Thoracic aorta (tissue), 2 donors: ENCODE data around the gene CORIN. TPM values are rescaled to one million over a fixed set of nuclear protein-coding genes. Genes with fewer than 3 reads are reported as not detected.

Source experiments
- ATAC-seq: fragments of 150-250 bp; one replicate; pipeline ENCODE4 v1.8.0; 2017; ENCODE audit warnings: low read depth; ENCODE audit not compliant: insufficient number of reproducible peaks, low FRiP score
- DNase-seq: peaks from one replicate; pipeline ENCODE4 v3.0.0-alpha.2; 2020; ENCODE audit warnings: low spot score
- H3K27ac ChIP-seq, 2 donors: fragments of 200-600 bp; sonication (generic); 1 replicate in 1 of 2; 2 replicates in 1 of 2; pipeline ENCODE4 v1.5.1; 2016; ENCODE audit warnings: mild to moderate bottlenecking in 2 of 2, moderate library complexity in 2 of 2
- H3K27me3 ChIP-seq: fragments of 200-600 bp; sonication (generic); replicated peaks from 2 replicates; pipeline ENCODE4 v1.6.0; 2016; ENCODE audit warnings: mild to moderate bottlenecking; ENCODE audit not compliant: insufficient read depth
- H3K36me3 ChIP-seq: fragments of 200-600 bp; sonication (generic); one replicate; pipeline ENCODE4 v1.5.1; 2016
- H3K4me1 ChIP-seq, 2 donors: fragments of 200-600 bp; sonication (generic); 1 replicate in 1 of 2; 2 replicates in 1 of 2; pipeline versions ENCODE4 v1.5.1 to v1.6.0; 2016; ENCODE audit warnings: low read depth in 2 of 2, mild to moderate bottlenecking in 1 of 2; ENCODE audit not compliant: control insufficient read depth in 1 of 2
- H3K4me3 ChIP-seq: fragments of 200-600 bp; sonication (generic); 2 replicates; pipeline ENCODE4 v1.5.1; 2016; ENCODE audit warnings: mild to moderate bottlenecking
- H3K9me3 ChIP-seq: fragments of 200-600 bp; sonication (generic); 2 replicates; pipeline ENCODE4 v1.5.1; 2016
- CTCF ChIP-seq: fragments of 200-600 bp; sonication (generic); IDR thresholded peaks from one replicate; pipeline ENCODE4 v1.5.1; 2019; ENCODE audit warnings: antibody characterized with exemption
- total RNA-seq, 2 donors: library from RNA; depleted of rRNA; stranded (reverse); fragments of >200 nt; gene quantifications; one replicate each; pipeline versions ENCODE4 v1.1.0 to v1.2.3, GENCODE V29; 2016

Gene CORIN
- total RNA-seq, 2 donors from 2014 or later: 0.63 to 1.9 TPM

DNA sequence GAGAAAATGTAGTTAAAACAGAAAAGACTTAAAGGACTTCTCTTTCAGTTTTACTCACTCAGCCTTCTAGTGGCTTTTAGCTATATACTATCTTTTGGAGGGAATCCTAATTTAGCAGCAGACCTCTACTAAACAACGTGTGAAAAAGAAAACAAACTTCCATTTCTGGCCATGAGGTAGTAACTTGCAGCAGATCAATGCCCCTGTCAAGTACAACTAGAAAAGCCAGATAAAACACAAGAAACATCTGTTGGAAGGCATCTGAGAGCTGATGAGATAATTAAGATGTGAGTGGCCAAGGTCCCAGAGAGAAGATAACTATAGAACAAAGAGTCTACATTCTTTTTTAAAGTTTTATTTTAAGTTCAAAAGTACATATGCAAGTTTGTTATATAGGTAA is 101.7 kb downstream of the CORIN start:
- no peak for DNase-seq
- ATAC-seq: no peak

GRCh38 chr4:47733302-47734175 is 104.3 kb downstream of the CORIN start:
- no peak for DNase-seq
- no peak for TF ChIP-seq CTCF
- H3K4me3 ChIP-seq: no peak overlapping the region

More for the DNA sequence above, 101.7 kb downstream of the CORIN start:
- no peak overlapping the region for H3K27ac ChIP-seq
- no peaks in the 10 kb centered on the region for H3K27me3 ChIP-seq
- no peaks in the 10 kb centered on the region for H3K36me3 ChIP-seq
- no peaks in the 10 kb centered on the region for H3K4me1 ChIP-seq
- H3K9me3 ChIP-seq: no peaks in the 10 kb centered on the region
- no peak overlapping the region for H3K4me3 ChIP-seq
- TF ChIP-seq CTCF: no peak

DNA sequence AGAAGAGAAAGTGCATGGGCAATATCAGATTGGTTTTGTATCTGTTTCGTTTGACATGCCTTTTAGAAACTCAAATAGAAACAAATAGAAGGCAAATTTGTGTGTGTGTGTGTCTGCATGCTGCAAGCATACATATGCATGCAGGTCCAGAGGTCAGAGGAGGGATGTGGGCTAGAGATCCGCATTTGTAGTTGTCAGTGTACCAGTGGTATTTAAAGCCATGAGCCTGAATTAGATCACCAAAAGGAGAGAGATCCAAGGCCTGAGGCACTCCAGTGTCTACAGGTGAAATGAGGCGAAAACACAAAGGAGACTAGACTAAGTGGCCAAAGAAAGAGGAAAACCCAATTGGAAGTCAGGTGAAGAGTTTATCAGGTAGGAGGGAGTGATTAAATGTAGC is 106.7 kb downstream of the CORIN start:
- no peak overlapping the region for H3K4me3 ChIP-seq
- H3K27me3 ChIP-seq: no peaks in the 10 kb centered on the region
- no peaks in the 10 kb centered on the region for H3K4me1 ChIP-seq
- no peak for TF ChIP-seq CTCF
- no peaks in the 10 kb centered on the region for H3K36me3 ChIP-seq
- no peaks in the 10 kb centered on the region for H3K9me3 ChIP-seq
- ATAC-seq (no peak), DNase-seq (no peak)
- H3K27ac ChIP-seq: no peak overlapping the region

More at GRCh38 chr4:47733302-47734175, 104.3 kb downstream of the CORIN start:
- Histone ChIP-seq H3K27me3 (no peaks in the 10 kb centered on the region), H3K4me1 (no peaks in the 10 kb centered on the region), H3K36me3 (no peaks in the 10 kb centered on the region), H3K27ac (no peak overlapping the region), H3K9me3 (no peaks in the 10 kb centered on the region)
- no peak for ATAC-seq

DNA sequence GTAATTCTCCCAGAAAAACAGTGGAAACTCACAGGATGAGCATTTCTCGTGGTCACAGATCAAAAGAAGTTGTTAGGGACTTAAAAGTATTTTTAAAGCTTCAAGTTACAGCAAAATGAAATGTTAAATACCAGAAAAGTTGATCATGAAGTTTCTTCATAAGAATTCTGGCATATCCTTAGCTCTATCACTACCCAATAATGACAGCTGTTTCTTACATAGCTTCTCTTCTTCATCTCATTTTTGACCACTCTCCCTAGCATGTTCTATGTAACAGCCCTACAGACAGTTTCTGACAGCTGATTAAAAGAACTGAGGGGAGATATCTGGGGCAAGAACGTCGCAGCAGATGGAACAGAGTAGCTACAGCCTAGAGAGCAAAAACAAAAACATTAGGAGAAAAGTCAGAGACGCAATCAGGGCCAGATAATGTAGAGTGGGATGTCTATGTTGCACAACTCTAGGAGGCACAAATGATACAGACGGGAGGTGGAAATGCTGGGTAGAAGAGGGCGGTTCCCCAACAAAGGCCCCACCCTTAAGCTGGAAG is 108.7 kb downstream of the CORIN start:
- no peak overlapping the region for H3K27ac ChIP-seq
- H3K9me3 ChIP-seq: no peaks in the 10 kb centered on the region
- H3K4me1 ChIP-seq: no peaks in the 10 kb centered on the region
- DNase-seq (no peak), ATAC-seq (no peak)
- H3K4me3 ChIP-seq: no peak overlapping the region
- no peak for TF ChIP-seq CTCF
- H3K27me3 ChIP-seq: no peaks in the 10 kb centered on the region
- H3K36me3 ChIP-seq: no peaks in the 10 kb centered on the region

- Histone ChIP-seq H3K9me3 (no peaks in the 10 kb centered on the region), H3K27ac (no peak overlapping the region), H3K27me3 (no peaks in the 10 kb centered on the region), H3K36me3 (no peaks in the 10 kb centered on the region), H3K4me3 (no peak overlapping the region), H3K4me1 (no peaks in the 10 kb centered on the region)
- ATAC-seq (no peak), DNase-seq (no peak)
- no peak for TF ChIP-seq CTCF
Observed at GRCh38 chr4:47721892-47722575, 115.8 kb downstream of the CORIN start.
